ENCODE measurements around the gene LIAS. TPM values are rescaled to one million over a fixed set of nuclear protein-coding genes. Genes with fewer than 3 reads are reported as not detected.

The LIAS gene
- total RNA-seq, 1 experiment from 2014 or later = 23.1 TPM

- no peaks in the 10 kb centered on the region for H3K9me3 Mint-ChIP-seq
- TF ChIP-seq MXD4 (CRISPR knock-in tag; IDR thresholded peaks at IDR 0.05; ENCODE audit: borderline replicate concordance) = no peak
- TF ChIP-seq FOXP1 (CRISPR knock-in tag; IDR thresholded peaks at IDR 0.05; ENCODE audit: borderline replicate concordance) = no peak
- TF ChIP-seq GABPB1 (CRISPR knock-in tag; IDR thresholded peaks at IDR 0.05) = peak; percentile 59; the same call in 1 of the 2 replicates
- TF ChIP-seq, protein P1, sequence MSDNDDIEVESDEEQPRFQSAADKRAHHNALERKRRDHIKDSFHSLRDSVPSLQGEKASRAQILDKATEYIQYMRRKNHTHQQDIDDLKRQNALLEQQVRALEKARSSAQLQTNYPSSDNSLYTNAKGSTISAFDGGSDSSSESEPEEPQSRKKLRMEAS (CRISPR knock-in tag; IDR thresholded peaks at IDR 0.05) = no peak
- TF ChIP-seq ZNF317 (CRISPR knock-in tag; IDR thresholded peaks at IDR 0.05; ENCODE audit: borderline replicate concordance, low read depth) = no peak
- no peak for TF ChIP-seq CREB1 (CRISPR knock-in tag; IDR thresholded peaks at IDR 0.05)
- TF ChIP-seq SMAD4 (CRISPR knock-in tag; IDR thresholded peaks at IDR 0.05) = no peak
- TF ChIP-seq, protein P2, sequence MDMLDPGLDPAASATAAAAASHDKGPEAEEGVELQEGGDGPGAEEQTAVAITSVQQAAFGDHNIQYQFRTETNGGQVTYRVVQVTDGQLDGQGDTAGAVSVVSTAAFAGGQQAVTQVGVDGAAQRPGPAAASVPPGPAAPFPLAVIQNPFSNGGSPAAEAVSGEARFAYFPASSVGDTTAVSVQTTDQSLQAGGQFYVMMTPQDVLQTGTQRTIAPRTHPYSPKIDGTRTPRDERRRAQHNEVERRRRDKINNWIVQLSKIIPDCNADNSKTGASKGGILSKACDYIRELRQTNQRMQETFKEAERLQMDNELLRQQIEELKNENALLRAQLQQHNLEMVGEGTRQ (CRISPR knock-in tag; IDR thresholded peaks at IDR 0.05) = no peak
- ChIA-PET POLR2A (no interaction called here), CTCF (no interaction called here)
- ATAC-seq (no peak), DNase-seq (ENCODE audit: low spot score) (no peak)
- no peaks in the 10 kb centered on the region for H3K4me1 Mint-ChIP-seq
- no peaks in the 10 kb centered on the region for H3K27me3 Mint-ChIP-seq (ENCODE audit: low read depth)
- H3K27ac Mint-ChIP-seq = no peak overlapping the region
- H3K36me3 Mint-ChIP-seq = peaks cover 36% of the 10 kb centered on the region
- H3K4me3 Mint-ChIP-seq = no peak overlapping the region
Measured at GRCh38 chr4:39497909-39498726, 39.3 kb downstream of the LIAS start.

DNA sequence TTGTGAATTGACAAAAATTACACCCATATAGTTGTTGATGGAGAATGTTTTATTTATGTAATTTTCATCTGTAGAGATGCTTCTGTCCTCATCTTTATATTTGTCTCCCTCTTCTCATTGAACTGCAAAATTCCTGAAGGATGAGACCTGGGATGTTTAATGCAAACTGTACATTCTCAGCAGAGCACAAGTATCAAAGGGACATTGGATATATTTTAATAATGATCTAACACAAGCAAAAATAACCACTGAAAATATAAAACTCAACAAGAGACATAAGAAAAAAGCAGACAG, 39.8 kb downstream of the LIAS start:
- DNase-seq (ENCODE audit: low spot score) (no peak), ATAC-seq (no peak)
- TF ChIP-seq FOXK1 (CRISPR knock-in tag; IDR thresholded peaks at IDR 0.05) = no peak
- TF ChIP-seq, protein P2 (CRISPR knock-in tag; IDR thresholded peaks at IDR 0.05) = no peak
- no peak for TF ChIP-seq JAZF1 (CRISPR knock-in tag; IDR thresholded peaks at IDR 0.05)
- TF ChIP-seq CTCF (IDR thresholded peaks at IDR 0.05) = no peak
- no peak for TF ChIP-seq FOXJ3 (CRISPR knock-in tag; IDR thresholded peaks at IDR 0.05; ENCODE audit: borderline replicate concordance)
- TF ChIP-seq, protein P3, sequence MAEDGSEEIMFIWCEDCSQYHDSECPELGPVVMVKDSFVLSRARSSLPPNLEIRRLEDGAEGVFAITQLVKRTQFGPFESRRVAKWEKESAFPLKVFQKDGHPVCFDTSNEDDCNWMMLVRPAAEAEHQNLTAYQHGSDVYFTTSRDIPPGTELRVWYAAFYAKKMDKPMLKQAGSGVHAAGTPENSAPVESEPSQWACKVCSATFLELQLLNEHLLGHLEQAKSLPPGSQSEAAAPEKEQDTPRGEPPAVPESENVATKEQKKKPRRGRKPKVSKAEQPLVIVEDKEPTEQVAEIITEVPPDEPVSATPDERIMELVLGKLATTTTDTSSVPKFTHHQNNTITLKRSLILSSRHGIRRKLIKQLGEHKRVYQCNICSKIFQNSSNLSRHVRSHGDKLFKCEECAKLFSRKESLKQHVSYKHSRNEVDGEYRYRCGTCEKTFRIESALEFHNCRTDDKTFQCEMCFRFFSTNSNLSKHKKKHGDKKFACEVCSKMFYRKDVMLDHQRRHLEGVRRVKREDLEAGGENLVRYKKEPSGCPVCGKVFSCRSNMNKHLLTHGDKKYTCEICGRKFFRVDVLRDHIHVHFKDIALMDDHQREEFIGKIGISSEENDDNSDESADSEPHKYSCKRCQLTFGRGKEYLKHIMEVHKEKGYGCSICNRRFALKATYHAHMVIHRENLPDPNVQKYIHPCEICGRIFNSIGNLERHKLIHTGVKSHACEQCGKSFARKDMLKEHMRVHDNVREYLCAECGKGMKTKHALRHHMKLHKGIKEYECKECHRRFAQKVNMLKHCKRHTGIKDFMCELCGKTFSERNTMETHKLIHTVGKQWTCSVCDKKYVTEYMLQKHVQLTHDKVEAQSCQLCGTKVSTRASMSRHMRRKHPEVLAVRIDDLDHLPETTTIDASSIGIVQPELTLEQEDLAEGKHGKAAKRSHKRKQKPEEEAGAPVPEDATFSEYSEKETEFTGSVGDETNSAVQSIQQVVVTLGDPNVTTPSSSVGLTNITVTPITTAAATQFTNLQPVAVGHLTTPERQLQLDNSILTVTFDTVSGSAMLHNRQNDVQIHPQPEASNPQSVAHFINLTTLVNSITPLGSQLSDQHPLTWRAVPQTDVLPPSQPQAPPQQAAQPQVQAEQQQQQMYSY (CRISPR knock-in tag; IDR thresholded peaks at IDR 0.05) = no peak
- TF ChIP-seq TP53 (CRISPR knock-in tag; IDR thresholded peaks at IDR 0.05) = no peak
- TF ChIP-seq, protein P4, sequence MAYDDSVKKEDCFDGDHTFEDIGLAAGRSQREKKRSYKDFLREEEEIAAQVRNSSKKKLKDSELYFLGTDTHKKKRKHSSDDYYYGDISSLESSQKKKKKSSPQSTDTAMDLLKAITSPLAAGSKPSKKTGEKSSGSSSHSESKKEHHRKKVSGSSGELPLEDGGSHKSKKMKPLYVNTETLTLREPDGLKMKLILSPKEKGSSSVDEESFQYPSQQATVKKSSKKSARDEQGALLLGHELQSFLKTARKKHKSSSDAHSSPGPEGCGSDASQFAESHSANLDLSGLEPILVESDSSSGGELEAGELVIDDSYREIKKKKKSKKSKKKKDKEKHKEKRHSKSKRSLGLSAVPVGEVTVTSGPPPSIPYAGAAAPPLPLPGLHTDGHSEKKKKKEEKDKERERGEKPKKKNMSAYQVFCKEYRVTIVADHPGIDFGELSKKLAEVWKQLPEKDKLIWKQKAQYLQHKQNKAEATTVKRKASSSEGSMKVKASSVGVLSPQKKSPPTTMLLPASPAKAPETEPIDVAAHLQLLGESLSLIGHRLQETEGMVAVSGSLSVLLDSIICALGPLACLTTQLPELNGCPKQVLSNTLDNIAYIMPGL (CRISPR knock-in tag; IDR thresholded peaks at IDR 0.05) = no peak
- no peak for TF ChIP-seq ZNF423 (CRISPR knock-in tag; IDR thresholded peaks at IDR 0.05)
- no peak for TF ChIP-seq AFF4 (CRISPR knock-in tag; IDR thresholded peaks at IDR 0.05; ENCODE audit: borderline replicate concordance)
- no peak for TF ChIP-seq CBFB (CRISPR knock-in tag; IDR thresholded peaks at IDR 0.05; ENCODE audit: low read depth)
- no peak for TF ChIP-seq NFYB (CRISPR knock-in tag; conservative IDR thresholded peaks at IDR 0.05; ENCODE audit: low read depth)
- no peak for TF ChIP-seq ATF1 (CRISPR knock-in tag; IDR thresholded peaks at IDR 0.05)
- TF ChIP-seq ZNF138 (CRISPR knock-in tag; conservative IDR thresholded peaks at IDR 0.05) = no peak
- TF ChIP-seq NR2C2 (CRISPR knock-in tag; IDR thresholded peaks at IDR 0.05) = no peak
- H3K27ac Mint-ChIP-seq = peak overlapping the region; percentile 19; the same call in 1 of the 2 replicates
- no peaks in the 10 kb centered on the region for H3K9me3 Mint-ChIP-seq
- ChIA-PET CTCF (no interaction called here), POLR2A (no interaction called here)
- no peaks in the 10 kb centered on the region for H3K4me1 Mint-ChIP-seq
- no peaks in the 10 kb centered on the region for H3K27me3 Mint-ChIP-seq (ENCODE audit: low read depth)
- no peak overlapping the region for H3K4me3 Mint-ChIP-seq
- peaks cover 41% of the 10 kb centered on the region for H3K36me3 Mint-ChIP-seq
